H9 (cell line): ENCODE data around the gene NDOR1. TPM values are rescaled to one million over a fixed set of nuclear protein-coding genes. Genes with fewer than 3 reads are reported as not detected.

ENCODE experiments used
- DNase-seq: peaks from one replicate; pipeline ENCODE4 v3.0.0-alpha.2; 2017
- H2AFZ ChIP-seq: one replicate; pipeline ENCODE4 v1.6.1; 2013; ENCODE audit warnings: mild to moderate bottlenecking, low read length, control low read depth, moderate library complexity
- H2AK5ac ChIP-seq: 2 replicates; pipeline ENCODE4 v1.6.1; 2013; ENCODE audit warnings: low read length, control low read depth, mixed read lengths; ENCODE audit not compliant: insufficient read length
- H2BK120ac ChIP-seq: one replicate; pipeline ENCODE4 v1.6.1; 2013; ENCODE audit warnings: low read depth, mild to moderate bottlenecking, low read length, control low read depth, inconsistent platforms; ENCODE audit not compliant: poor library complexity, severe bottlenecking
- H2BK12ac ChIP-seq: 2 replicates; pipeline ENCODE4 v1.6.1; 2013; ENCODE audit warnings: low read length, control low read depth, mixed read lengths, low read depth; ENCODE audit not compliant: insufficient read length
- H2BK15ac ChIP-seq: 2 replicates; pipeline ENCODE4 v1.6.1; 2013; ENCODE audit warnings: low read depth, low read length, control low read depth
- H2BK20ac ChIP-seq: one replicate; pipeline ENCODE4 v1.6.1; 2013; ENCODE audit warnings: low read depth, mild to moderate bottlenecking, low read length, control low read depth, inconsistent platforms; ENCODE audit not compliant: poor library complexity, severe bottlenecking
- H2BK5ac ChIP-seq: 2 replicates; pipeline ENCODE4 v1.6.1; 2013; ENCODE audit warnings: low read length, control low read depth, mixed read lengths; ENCODE audit not compliant: insufficient read length
- H3K14ac ChIP-seq: 2 replicates; pipeline ENCODE4 v1.6.1; 2013; ENCODE audit warnings: low read length, control low read depth; ENCODE audit not compliant: insufficient read depth
- H3K18ac ChIP-seq: 2 replicates; pipeline ENCODE4 v1.6.1; 2013; ENCODE audit warnings: low read depth, mild to moderate bottlenecking, mixed read lengths, low read length, control low read depth; ENCODE audit not compliant: insufficient read length
- H3K23ac ChIP-seq: 2 replicates; pipeline ENCODE4 v1.6.1; 2013; ENCODE audit warnings: low read length, control low read depth, mixed read lengths, low read depth; ENCODE audit not compliant: insufficient read length
- H3K23me2 ChIP-seq: 2 replicates; pipeline ENCODE4 v1.6.1; 2013; ENCODE audit warnings: low read depth, mild to moderate bottlenecking, mixed read lengths, low read length, control low read depth; ENCODE audit not compliant: insufficient read length, poor library complexity, severe bottlenecking
- H3K27ac ChIP-seq: 2 replicates; pipeline ENCODE4 v1.5.1; 2013; ENCODE audit warnings: low read length, control low read depth, mixed read lengths, low read depth; ENCODE audit not compliant: insufficient read length
- H3K27me3 ChIP-seq: 2 replicates; pipeline ENCODE4 v1.6.1; 2013; ENCODE audit warnings: low read length, control low read depth, inconsistent platforms; ENCODE audit not compliant: insufficient read depth
- H3K4ac ChIP-seq: 2 replicates; pipeline ENCODE4 v1.6.1; 2013; ENCODE audit warnings: low read depth, mild to moderate bottlenecking, control low read depth, inconsistent platforms, low read length, moderate library complexity
- H3K4me1 ChIP-seq: 2 replicates; pipeline ENCODE4 v1.6.1; 2013; ENCODE audit warnings: low read length, control low read depth, inconsistent platforms; ENCODE audit not compliant: insufficient read depth
- H3K4me2 ChIP-seq: 2 replicates; pipeline ENCODE4 v1.6.1; 2013; ENCODE audit warnings: low read length, control low read depth, mixed read lengths; ENCODE audit not compliant: insufficient read length, insufficient read depth
- H3K56ac ChIP-seq: 2 replicates; pipeline ENCODE4 v1.6.1; 2013; ENCODE audit warnings: low read depth, mild to moderate bottlenecking, mixed read lengths, low read length, control low read depth; ENCODE audit not compliant: insufficient read length
- H3K79me1 ChIP-seq: 2 replicates; pipeline ENCODE4 v1.6.1; 2013; ENCODE audit warnings: low read depth, mild to moderate bottlenecking, moderate library complexity, low read length, control low read depth, inconsistent platforms; ENCODE audit not compliant: insufficient read depth, poor library complexity, severe bottlenecking
- H3K79me2 ChIP-seq: 2 replicates; pipeline ENCODE4 v1.6.1; 2013; ENCODE audit warnings: low read length, control low read depth, inconsistent platforms; ENCODE audit not compliant: insufficient read depth
- H3K9ac ChIP-seq: 2 replicates; pipeline ENCODE4 v1.6.1; 2013; ENCODE audit warnings: low read length, control low read depth, mixed read lengths; ENCODE audit not compliant: insufficient read length; ENCODE audit errors: extremely low read depth
- H3K9me3 ChIP-seq: one replicate; pipeline ENCODE4 v1.6.1; 2013; ENCODE audit warnings: low read depth, low read length, inconsistent platforms; ENCODE audit not compliant: control insufficient read depth
- H3T11ph ChIP-seq: one replicate; pipeline ENCODE4 v1.6.1; 2013; ENCODE audit warnings: mild to moderate bottlenecking, low read length, control low read depth, inconsistent platforms
- H4K20me1 ChIP-seq: one replicate; pipeline ENCODE4 v1.6.1; 2013; ENCODE audit not compliant: control insufficient read depth, insufficient read length, insufficient read depth
- H4K5ac ChIP-seq: 2 replicates; pipeline ENCODE4 v1.6.1; 2013; ENCODE audit warnings: low read depth, mild to moderate bottlenecking, mixed read lengths, low read length, control low read depth; ENCODE audit not compliant: insufficient read length
- H4K8ac ChIP-seq: replicated peaks from 2 replicates; pipeline ENCODE4 v1.6.1; 2013; ENCODE audit warnings: low read length, control low read depth, mixed read lengths, low read depth; ENCODE audit not compliant: insufficient read length
- H4K91ac ChIP-seq: 2 replicates; pipeline ENCODE4 v1.6.1; 2013; ENCODE audit warnings: low read depth, mild to moderate bottlenecking, moderate library complexity, mixed read lengths, low read length, control low read depth; ENCODE audit not compliant: insufficient read length
- H3K27ac Mint-ChIP-seq, 3 experiments: 2 replicates in 2 of 3; 3 replicates in 1 of 3; pipeline ENCODE4 v1.8.0; 2020 to 2021; ENCODE audit warnings: mixed read lengths in 3 of 3, mild to moderate bottlenecking in 1 of 3, moderate library complexity in 1 of 3
- H3K27me3 Mint-ChIP-seq: 2 replicates; pipeline ENCODE4 v1.8.0; 2021; ENCODE audit warnings: low read depth, mild to moderate bottlenecking, moderate library complexity, mixed read lengths
- H3K36me3 Mint-ChIP-seq, 3 experiments: 2 replicates in 2 of 3; 3 replicates in 1 of 3; pipeline ENCODE4 v1.8.0; 2020 to 2021; ENCODE audit warnings: low read depth in 3 of 3, mixed read lengths in 3 of 3; ENCODE audit not compliant: insufficient read depth in 1 of 3
- H3K4me1 Mint-ChIP-seq, 2 experiments: 2 replicates each; pipeline ENCODE4 v1.8.0; 2020; ENCODE audit warnings: mixed read lengths in 2 of 2
- H3K4me3 Mint-ChIP-seq, 2 experiments: 2 replicates in 1 of 2; 3 replicates in 1 of 2; pipeline ENCODE4 v1.8.0; 2020 to 2021; ENCODE audit warnings: mild to moderate bottlenecking in 2 of 2, mixed read lengths in 2 of 2, moderate library complexity in 1 of 2
- H3K9me3 Mint-ChIP-seq, 2 experiments: 2 replicates in 1 of 2; 3 replicates in 1 of 2; pipeline ENCODE4 v1.8.0; 2020; ENCODE audit warnings: mild to moderate bottlenecking in 2 of 2, mixed read lengths in 2 of 2, moderate library complexity in 1 of 2
- WGBS: extraction: QIAGEN DNeasy Blood & Tissue Kit; methylation state at CpG from one replicate; pipeline ENCODE4 v1.1.7; 2013; ENCODE audit warnings: missing lambda C conversion rate, low lambda C conversion rate, mixed read lengths; ENCODE audit not compliant: insufficient read length; ENCODE audit errors: extremely low coverage; 5-methylcytosine and 5-hydroxymethylcytosine counted together
- total RNA-seq: library from RNA; stranded (reverse); gene quantifications from 2 replicates; pipeline ENCODE4 v1.2.1, GENCODE V29; 2021
- TF ChIP-seq, protein P1 (sequence below): fragments of 200-600 bp; sonication (generic); conservative IDR thresholded peaks from 3 replicates; pipeline ENCODE4 v1.8.0; 2021; ENCODE audit warnings: antibody characterized with exemption, mild to moderate bottlenecking

NDOR1 gene
- total RNA-seq, 1 experiment from 2014 or later, result 44.1 TPM

DNA sequence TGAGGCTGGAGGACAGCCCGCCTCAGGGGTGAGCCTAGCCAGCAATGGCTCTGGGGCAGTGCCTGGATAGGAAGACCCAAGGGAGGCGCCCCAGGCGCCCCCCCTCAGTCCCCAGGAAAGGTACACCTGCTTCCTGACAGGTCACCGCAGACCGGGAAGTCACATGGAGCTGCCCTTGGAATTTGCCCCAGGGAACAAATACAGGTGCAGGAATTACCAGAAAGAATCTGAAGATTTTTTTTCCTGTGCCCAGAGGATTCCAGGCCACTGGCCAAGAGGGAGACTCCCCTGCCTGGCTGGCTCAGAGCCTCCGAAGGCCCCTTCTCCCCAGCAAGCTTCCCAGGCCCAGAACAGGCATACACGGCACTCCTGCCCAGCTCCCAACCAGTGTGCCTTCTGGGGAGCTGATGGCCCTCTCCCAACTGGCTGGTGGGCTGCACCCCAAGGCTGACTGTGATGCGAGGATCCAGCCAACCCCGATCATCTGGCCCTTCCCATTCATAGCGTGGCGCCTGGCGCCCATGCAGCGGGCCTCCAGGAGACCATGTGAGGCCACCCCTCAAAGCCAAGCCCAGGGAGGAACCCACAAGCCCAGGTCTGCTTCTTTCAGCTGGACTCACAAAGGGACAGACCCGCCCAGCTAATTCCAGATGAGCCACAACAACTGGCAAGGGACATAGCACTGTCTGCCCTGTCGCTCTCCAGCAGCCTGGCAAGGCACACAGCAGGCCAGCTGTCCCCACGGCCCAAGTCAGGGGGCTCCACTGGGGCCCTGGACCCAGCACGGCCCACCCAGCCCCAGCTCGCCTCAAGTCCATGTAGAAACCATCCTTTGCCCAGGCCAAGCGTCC is 7.2 kb upstream of the NDOR1 start:
- Mint-ChIP-seq H3K9me3 (no peaks in the 10 kb centered on the region), H3K36me3 (no peaks in the 10 kb centered on the region; a peak in 1 of 7 replicates), H3K27ac (no peak overlapping the region), H3K4me3 (peak overlapping the region; percentile 41 to 65; a peak in 4 of 5 replicates), H3K27me3 (peaks cover 2% of the 10 kb centered on the region; the same call in 1 of the 2 replicates), H3K4me1 (peaks cover 12 to 28% of the 10 kb centered on the region in 2 experiments)
- Histone ChIP-seq H4K8ac (no peak overlapping the region), H2BK120ac (no peak overlapping the region), H3T11ph (no peak overlapping the region), H3K79me1 (peaks cover 3% of the 10 kb centered on the region), H3K27ac (no peak overlapping the region), H4K20me1 (no peaks in the 10 kb centered on the region), H3K79me2 (no peaks in the 10 kb centered on the region), H2BK5ac (no peak overlapping the region), H2AK5ac (no peak overlapping the region), H3K14ac (no peak overlapping the region), H3K27me3 (no peaks in the 10 kb centered on the region), H2BK12ac (no peak overlapping the region), H3K18ac (no peak overlapping the region), H2AFZ (no peak overlapping the region), H3K23me2 (peaks cover 2% of the 10 kb centered on the region), H3K9ac (peak overlapping the region; percentile 5), H3K9me3 (no peaks in the 10 kb centered on the region), H3K4me1 (no peaks in the 10 kb centered on the region), H4K91ac (no peak overlapping the region), H2BK20ac (no peak overlapping the region), H3K23ac (no peak overlapping the region), H3K56ac (no peak overlapping the region), H2BK15ac (no peak overlapping the region), H4K5ac (no peak overlapping the region), H3K4me2 (no peak overlapping the region), H3K4ac (no peak overlapping the region)
- TF ChIP-seq, protein P1, sequence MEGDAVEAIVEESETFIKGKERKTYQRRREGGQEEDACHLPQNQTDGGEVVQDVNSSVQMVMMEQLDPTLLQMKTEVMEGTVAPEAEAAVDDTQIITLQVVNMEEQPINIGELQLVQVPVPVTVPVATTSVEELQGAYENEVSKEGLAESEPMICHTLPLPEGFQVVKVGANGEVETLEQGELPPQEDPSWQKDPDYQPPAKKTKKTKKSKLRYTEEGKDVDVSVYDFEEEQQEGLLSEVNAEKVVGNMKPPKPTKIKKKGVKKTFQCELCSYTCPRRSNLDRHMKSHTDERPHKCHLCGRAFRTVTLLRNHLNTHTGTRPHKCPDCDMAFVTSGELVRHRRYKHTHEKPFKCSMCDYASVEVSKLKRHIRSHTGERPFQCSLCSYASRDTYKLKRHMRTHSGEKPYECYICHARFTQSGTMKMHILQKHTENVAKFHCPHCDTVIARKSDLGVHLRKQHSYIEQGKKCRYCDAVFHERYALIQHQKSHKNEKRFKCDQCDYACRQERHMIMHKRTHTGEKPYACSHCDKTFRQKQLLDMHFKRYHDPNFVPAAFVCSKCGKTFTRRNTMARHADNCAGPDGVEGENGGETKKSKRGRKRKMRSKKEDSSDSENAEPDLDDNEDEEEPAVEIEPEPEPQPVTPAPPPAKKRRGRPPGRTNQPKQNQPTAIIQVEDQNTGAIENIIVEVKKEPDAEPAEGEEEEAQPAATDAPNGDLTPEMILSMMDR, result no peak
- DNase-seq, result no peak
- WGBS, result no CpG with 5 or more reads among the region's 19 CpGs
